Measurements from ENCODE around the gene PTPN9.

GRCh38 chr15:75532413-75533250 is 46.5 kb downstream of the PTPN9 start:
- TF ChIP-seq CTCF (IDR thresholded peaks at IDR 0.05) = peak in 3 of 4 experiments; percentile 19 to 36 (median 22)
- no peak for TF ChIP-seq POLR2A (IDR thresholded peaks at IDR 0.05)

Data from prostate gland (tissue), 2 donors.